CD1c-positive myeloid dendritic cell (primary cell): ENCODE measurements around the gene LRP5.

Experiments
- DNase-seq: peaks from one replicate; pipeline ENCODE4 v3.0.0-alpha.2; 2016; ENCODE audit errors: extremely low spot score

LRP5 gene

GRCh38 chr11:68309621-68310185 lies 2.7 kb upstream of the LRP5 start:
- DNase-seq: no peak

GRCh38 chr11:68311160-68312116 lies 953 bp upstream of the LRP5 start:
- DNase-seq: peak; percentile 50

GRCh38 chr11:68312780-68313573 lies 586 bp downstream of the LRP5 start:
- DNase-seq: no peak

DNA sequence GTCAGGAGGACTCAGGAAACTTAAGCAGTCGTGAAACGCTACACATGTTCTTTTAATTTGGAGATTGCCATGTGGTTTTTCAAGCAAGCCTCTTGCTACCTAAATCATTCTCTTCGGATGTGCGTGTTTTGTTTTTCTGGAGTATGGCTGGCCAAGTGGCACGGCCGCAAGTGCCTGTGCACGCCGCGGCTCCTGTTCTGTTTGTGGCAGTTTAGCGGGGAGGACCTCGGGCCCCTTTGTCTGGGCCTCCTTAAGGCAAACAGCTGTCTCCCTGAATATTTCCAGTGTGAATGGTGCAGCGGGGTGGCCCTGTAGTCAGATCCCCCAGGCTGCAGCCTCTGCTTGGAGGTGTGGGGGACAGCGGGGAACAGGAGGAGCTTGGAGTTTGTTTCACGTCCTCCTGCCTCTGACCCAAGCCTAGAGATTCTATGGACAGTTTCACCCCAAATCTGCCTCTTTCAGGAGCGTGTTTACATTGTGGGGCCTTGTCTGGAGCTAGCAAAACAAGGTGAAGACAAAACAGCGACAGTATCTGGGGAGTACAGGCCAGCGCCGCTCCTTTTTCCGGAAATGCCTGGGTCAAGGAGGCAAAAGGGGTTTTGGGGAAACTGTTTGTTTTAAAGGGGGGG lies 1.3 kb downstream of the LRP5 start:
- no peak for DNase-seq

DNA sequence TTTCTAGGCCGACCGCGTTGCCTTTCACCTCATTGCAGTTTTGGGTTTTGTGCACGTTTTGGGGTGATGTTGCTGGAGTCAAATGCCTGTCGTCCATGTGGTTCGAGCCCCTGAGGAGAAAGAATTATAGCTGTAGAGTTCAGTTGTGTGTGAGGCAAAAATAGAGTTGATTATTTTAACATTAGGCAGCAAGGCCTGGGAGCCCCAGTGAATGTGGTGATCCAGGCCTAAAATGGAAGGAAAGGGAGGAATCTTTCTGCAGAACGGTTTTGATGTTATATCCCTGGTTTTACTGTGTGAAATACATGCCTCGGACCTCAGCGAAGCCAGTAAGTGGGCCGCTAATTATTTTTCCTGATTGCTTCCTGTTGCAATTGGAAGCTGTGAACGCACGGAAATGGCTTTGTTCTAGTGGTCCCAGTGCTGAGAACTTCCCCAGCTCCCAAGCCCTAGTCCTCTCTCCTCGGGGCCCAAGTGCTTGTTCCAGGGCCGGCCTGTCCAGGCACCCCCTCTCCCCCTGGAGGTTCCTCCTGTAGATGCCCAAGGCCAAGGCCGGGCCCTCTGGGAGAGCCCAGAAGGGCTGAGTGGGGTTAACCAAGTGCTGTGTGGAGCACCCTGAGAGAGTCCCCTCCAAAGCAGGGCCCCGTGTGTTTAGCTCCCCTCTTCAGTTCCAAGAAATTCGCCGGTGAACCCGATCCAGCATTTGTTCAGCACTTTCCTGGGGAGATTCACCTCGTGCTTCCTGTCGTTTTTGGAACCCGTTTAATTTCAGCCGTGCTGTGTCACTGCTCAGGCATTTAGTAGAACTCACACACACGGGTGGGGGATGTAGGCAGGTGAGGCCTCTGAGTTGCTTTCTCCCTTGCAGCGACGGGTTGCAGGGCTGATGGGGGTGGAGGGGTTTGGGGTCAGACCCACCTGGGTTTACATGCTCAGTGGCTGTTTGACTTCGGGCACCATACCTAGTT lies 2.1 kb downstream of the LRP5 start:
- no peak for DNase-seq

GRCh38 chr11:68315171-68315920 lies 3.0 kb downstream of the LRP5 start:
- no peak for DNase-seq

GRCh38 chr11:68317147-68317785 lies 4.9 kb downstream of the LRP5 start:
- DNase-seq: no peak

DNA sequence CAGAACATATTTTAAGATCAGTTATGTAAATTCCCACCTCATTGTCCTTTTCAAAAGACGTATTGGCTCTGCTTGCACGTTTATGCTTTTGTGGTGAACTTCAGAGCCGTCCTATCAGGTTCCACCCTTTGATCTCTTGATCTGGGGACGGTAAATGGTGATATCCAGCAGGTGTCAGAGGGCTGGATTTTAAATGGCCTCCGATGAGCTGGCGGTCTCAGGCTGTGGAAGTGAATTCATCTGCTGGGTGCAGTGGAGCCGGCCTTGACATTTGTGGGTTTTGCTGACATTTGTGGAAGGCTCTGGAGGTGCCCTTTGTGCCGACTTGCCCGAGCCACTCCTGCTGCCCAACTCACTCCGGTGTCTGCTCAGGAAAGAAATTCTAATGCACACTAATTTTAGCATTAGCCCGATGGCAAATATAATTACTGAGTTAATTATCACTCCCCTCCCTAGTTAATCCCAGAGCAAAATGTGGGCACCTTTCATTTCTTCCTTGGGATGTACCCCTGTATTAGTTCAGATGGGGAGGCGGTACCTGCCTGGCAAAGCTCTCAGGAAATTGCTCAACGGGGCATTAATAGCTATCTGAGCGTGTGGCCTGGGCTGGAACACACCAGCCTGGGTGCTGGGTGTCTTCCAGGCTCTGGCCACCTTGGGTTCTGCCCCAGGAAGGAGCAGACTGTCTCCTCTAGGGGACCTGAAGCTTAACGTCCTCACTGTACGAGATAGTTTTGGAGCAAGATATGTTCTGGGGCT lies 9.1 kb downstream of the LRP5 start:
- DNase-seq: no peak

- no peak for DNase-seq
Observed at GRCh38 chr11:68322052-68322430, 9.7 kb downstream of the LRP5 start.

DNA sequence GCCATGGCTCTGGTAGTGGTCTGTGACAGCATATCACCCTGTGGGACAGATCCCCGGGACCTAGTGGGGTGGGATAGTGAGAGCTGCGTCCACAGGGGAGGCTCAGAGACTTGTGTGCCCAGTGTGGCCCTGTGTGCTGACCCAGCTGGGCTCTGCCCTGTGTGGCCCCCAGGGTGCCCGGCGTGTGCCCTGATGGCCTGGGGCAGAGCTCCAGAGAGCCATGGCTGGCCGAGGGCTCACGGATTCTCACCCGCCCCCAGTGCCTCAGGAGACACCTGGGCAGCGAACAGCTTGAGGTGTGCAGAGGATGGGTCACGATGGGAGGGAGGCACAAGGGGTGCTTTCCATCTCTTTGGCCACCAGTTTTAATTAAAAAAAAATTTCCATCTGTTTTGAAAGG lies 11.8 kb downstream of the LRP5 start:
- DNase-seq: no peak

DNA sequence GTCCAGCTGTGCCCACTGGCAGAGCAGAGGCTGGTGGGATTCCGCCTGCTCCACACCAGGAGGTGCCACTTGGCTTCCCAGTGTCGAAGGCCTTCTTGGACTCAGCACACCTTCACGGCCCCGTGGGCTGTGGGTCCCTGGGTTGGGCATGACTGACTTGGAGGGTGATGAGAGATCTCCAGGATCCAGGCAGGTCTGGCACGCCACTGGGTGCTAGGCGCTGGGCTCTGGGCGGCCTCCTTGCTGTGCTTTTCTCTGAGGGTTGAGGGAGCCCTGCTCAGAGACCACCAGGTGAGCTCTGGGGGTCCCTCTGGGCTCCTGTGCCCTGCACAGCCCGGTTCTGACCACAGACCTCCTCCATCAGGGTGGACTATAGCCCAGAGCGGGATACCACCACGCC lies 12.3 kb downstream of the LRP5 start:
- DNase-seq: no peak

- no peak for DNase-seq
Observed at GRCh38 chr11:68325183-68325906, 13.0 kb downstream of the LRP5 start.

GRCh38 chr11:68325907-68326220 lies 13.5 kb downstream of the LRP5 start:
- DNase-seq: no peak

DNA sequence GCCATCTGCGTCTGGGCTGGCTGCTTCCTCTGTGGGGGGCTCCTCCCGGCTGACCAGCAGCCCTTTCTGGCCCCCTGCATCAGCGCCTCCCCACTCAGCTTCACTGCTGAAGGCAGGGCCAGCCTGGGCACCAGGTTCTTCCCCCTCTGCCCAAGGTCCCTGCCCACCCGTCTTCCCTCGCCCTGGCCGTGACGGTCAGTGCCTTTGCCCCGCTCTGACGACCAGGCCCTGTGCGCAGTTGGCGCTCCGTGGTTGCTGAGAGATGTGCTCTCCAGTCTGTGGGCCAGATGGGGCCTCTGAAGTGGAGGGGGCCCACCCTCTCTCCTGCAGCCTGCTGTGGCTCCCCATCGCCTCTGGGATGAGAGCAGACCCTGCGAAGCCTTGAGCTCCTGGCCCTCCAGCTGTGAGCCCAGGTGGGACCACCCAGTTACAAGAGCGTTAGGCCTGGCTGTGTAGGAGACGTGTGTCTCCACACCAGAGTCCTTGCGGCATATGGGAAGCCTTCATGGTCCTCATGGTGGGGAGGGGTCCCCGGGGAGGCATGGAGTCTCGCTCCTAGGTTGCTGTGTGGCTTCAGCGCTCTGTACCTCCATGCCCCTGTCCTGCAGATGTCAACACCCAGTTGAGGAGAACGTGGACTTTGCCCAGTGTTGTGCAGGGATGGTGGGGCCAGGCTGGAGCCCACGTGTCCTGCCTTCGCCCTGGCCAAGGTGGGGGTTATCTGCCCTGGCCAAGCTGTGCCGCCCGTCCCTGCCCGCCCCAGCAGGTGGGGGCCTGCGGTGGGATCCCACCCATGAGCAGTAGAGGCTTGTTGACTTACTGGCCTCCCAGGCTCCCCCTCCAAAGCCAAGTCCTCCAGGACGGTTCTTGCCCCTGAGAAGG lies 14.2 kb downstream of the LRP5 start:
- no peak for DNase-seq

DNA sequence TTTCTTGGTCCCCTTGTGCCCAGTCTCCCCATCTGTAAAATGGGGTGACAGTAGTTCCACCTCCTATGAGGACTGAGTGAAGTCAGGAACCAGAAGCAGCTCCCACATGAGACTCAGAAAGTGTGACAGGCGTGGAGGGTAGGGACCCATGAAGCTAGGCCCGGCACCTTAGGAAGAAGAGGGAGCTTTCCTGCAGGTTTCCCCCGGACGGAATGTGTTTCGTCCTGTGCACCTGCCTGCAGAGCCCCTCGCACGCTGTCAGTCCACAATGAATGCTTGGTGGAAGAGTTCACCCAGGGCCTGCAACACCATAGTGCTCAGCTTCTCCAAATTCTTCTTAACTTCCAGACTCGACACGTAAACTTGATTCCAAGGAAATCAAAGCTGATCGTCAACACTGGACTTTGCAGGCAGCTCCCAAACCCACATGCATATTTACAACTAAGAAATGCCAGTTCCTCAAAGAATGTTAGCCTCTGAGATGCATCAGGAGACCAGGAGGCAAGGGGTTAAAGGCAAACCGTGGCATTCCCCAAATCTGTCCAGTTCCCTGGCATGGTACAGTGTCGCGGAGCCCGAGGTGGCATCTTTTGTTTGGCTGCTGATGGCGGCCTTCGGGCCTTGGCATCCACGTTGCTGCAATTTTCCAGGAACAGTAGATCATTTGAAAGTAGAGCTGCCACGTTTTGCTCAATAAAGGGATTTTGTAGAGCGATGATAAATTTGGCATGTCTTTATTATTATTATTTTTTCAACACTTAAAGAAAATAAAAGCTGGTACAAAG lies 15.4 kb downstream of the LRP5 start:
- DNase-seq: no peak

GRCh38 chr11:68328374-68329091 lies 16.1 kb downstream of the LRP5 start:
- peak; percentile 55 for DNase-seq
